ENCODE data around the gene ARID5B.
"Not testable (repeated sequence)": the region's sequence is repeated elsewhere in the genome, so short reads cannot be mapped to it uniquely, and the experiment has no call there.

The ARID5B gene

DNA sequence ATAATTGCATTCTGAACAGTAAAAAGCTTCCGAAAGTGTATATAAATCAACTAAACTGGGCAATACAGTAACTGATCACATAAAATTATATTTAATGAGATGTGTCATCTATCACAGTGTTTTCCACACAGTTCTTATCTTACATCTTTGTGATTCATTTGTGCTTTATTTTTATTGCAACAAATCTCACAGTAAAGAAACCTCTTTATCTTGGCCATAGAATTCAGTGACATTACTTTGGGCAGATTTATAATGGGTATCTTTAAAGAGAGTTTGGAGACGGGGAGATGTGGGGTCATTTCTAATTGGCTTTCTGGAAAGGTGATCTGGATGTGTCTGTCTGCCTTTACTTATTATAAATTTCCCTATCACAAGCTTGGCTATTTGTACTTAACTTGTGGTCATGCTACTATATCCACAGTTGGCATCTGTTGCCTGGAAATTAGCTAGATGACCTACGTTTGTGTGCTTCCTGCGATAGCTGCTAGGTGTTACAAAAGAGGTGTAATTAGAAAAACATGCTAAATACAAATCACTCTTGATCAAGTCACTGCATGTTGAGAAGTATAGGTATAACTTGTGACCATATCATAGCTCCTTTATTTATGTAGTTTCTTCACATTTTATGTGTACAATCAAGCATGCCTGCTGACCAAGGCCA is 123.8 kb downstream of the ARID5B start:
- H3K4me3 ChIP-seq (ENCODE audit: low read depth, low read length), result no peak overlapping the region
- no peaks in the 10 kb centered on the region for H3K27me3 ChIP-seq (ENCODE audit: control insufficient read depth, insufficient read depth, low read length)
- no peak overlapping the region for H2AFZ ChIP-seq
- no peaks in the 10 kb centered on the region for H3K79me2 ChIP-seq
- H3K27ac ChIP-seq, result no peak overlapping the region
- H3K9me3 ChIP-seq (ENCODE audit: control insufficient read depth, low read length), result no peaks in the 10 kb centered on the region
- H3K9ac ChIP-seq, result no peak overlapping the region
- TF ChIP-seq CTCF (IDR thresholded peaks at IDR 0.05), result no peak
- no peaks in the 10 kb centered on the region for H3K36me3 ChIP-seq (ENCODE audit: control insufficient read depth, insufficient read depth, low read length)
- no peak overlapping the region for H3K4me2 ChIP-seq (ENCODE audit: low read length)
- no peaks in the 10 kb centered on the region for H3K4me1 ChIP-seq

GRCh38 chr10:62025901-62026879 is 124.7 kb downstream of the ARID5B start:
- TF ChIP-seq CTCF (IDR thresholded peaks at IDR 0.05), result no peak
- no peaks in the 10 kb centered on the region for H3K27me3 ChIP-seq (ENCODE audit: control insufficient read depth, insufficient read depth, low read length)
- no peak overlapping the region for H3K9ac ChIP-seq
- no peak overlapping the region for H2AFZ ChIP-seq
- no peak overlapping the region for H3K4me3 ChIP-seq (ENCODE audit: low read depth, low read length)
- H3K79me2 ChIP-seq, result no peaks in the 10 kb centered on the region
- no peaks in the 10 kb centered on the region for H3K36me3 ChIP-seq (ENCODE audit: control insufficient read depth, insufficient read depth, low read length)
- no peak overlapping the region for H3K27ac ChIP-seq
- H3K4me1 ChIP-seq, result no peaks in the 10 kb centered on the region
- no peaks in the 10 kb centered on the region for H3K9me3 ChIP-seq (ENCODE audit: control insufficient read depth, low read length)
- H3K4me2 ChIP-seq (ENCODE audit: low read length), result no peak overlapping the region

GRCh38 chr10:62027841-62028501 is 126.5 kb downstream of the ARID5B start:
- no peak overlapping the region for H2AFZ ChIP-seq
- no peaks in the 10 kb centered on the region for H3K27me3 ChIP-seq (ENCODE audit: control insufficient read depth, insufficient read depth, low read length)
- no peaks in the 10 kb centered on the region for H3K4me1 ChIP-seq
- no peak overlapping the region for H3K27ac ChIP-seq
- no peak overlapping the region for H3K9ac ChIP-seq
- H3K79me2 ChIP-seq, result no peaks in the 10 kb centered on the region
- TF ChIP-seq CTCF (IDR thresholded peaks at IDR 0.05), result no peak
- H3K4me3 ChIP-seq (ENCODE audit: low read depth, low read length), result no peak overlapping the region
- no peaks in the 10 kb centered on the region for H3K36me3 ChIP-seq (ENCODE audit: control insufficient read depth, insufficient read depth, low read length)
- no peak overlapping the region for H3K4me2 ChIP-seq (ENCODE audit: low read length)
- no peaks in the 10 kb centered on the region for H3K9me3 ChIP-seq (ENCODE audit: control insufficient read depth, low read length)

- H3K36me3 ChIP-seq (ENCODE audit: control insufficient read depth, insufficient read depth, low read length); H3K9ac ChIP-seq; H3K4me3 ChIP-seq (ENCODE audit: low read depth, low read length); H3K9me3 ChIP-seq (ENCODE audit: control insufficient read depth, low read length); H3K27me3 ChIP-seq (ENCODE audit: control insufficient read depth, insufficient read depth, low read length); H2AFZ ChIP-seq; H3K4me2 ChIP-seq (ENCODE audit: low read length); H3K27ac ChIP-seq; H3K4me1 ChIP-seq; H3K79me2 ChIP-seq: not testable (repeated sequence)
These were observed 127.0 kb downstream of the ARID5B start for GRCh38 chr10:62028502-62028842.

DNA sequence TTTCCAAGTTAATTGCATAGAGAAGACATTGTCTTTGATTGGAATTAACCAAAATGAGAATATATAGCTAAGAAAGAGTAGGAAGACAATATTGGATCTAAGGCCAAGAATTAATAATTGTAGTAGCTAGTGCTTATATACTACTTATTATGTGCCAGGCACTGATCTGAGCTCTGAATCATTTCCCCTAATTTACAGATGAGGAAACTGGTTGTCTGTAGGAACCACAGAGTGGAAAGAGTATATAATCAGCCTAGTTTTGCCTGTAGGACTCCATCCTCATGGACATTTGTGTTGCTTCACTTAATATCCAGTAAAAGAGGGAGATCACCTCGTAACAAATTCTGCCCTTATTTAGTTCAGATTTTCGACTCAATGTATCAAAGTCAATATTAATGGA is 127.9 kb downstream of the ARID5B start:
- Histone ChIP-seq H3K4me2 (ENCODE audit: low read length) (no peak overlapping the region), H3K36me3 (ENCODE audit: control insufficient read depth, insufficient read depth, low read length) (no peaks in the 10 kb centered on the region), H2AFZ (no peak overlapping the region), H3K27ac (no peak overlapping the region), H3K4me1 (no peaks in the 10 kb centered on the region), H3K79me2 (no peaks in the 10 kb centered on the region), H3K4me3 (ENCODE audit: low read depth, low read length) (no peak overlapping the region), H3K27me3 (ENCODE audit: control insufficient read depth, insufficient read depth, low read length) (no peaks in the 10 kb centered on the region), H3K9ac (no peak overlapping the region), H3K9me3 (ENCODE audit: control insufficient read depth, low read length) (no peaks in the 10 kb centered on the region)
- no peak for TF ChIP-seq CTCF (IDR thresholded peaks at IDR 0.05)

Measured in parathyroid adenoma (tissue), 2 donors.